HT1080 (cell line): ENCODE measurements around the gene RAF1. TPM values are rescaled to one million over a fixed set of nuclear protein-coding genes. Genes with fewer than 3 reads are reported as not detected.
"Not testable (repeated sequence)": the region's sequence is repeated elsewhere in the genome, so short reads cannot be mapped to it uniquely, and the experiment has no call there.

Experiments
- DNase-seq: peaks from one replicate; pipeline ENCODE4 v3.0.0-alpha.2; 2015; ENCODE audit warnings: low read depth
- total RNA-seq: library from RNA; depleted of rRNA; stranded (reverse); fragments of >200 nt; shearing (Covaris generic); gene quantifications from 2 replicates; pipeline ENCODE4 v1.2.3, GENCODE V29; 2014

The RAF1 gene
- total RNA-seq, 1 experiment from 2014 or later: 111 TPM

DNA sequence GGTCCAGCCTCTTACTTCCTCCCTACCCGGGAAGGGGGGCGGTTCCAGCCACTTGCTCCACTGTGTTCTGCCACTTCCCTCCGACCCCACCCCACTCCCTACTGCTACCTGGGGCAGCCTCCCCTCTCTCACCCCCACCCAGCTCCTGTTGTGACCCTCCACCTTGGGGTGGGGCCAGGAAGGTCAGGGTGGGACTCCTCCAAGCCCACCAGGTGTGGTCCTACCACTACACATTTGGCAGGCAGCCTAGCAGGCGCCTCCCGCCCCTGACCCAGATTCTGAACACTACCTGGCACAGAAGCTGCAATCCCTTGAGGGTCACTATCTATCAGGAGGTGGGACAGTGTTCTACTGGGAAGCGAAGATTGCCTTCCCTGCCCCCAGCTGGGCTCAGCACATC lies 13.7 kb upstream of the RAF1 start:
- no peak for DNase-seq

GRCh38 chr3:12675115-12675810 lies 11.3 kb upstream of the RAF1 start:
- no peak for DNase-seq

- DNase-seq: not testable (repeated sequence)
These were observed 10.2 kb upstream of the RAF1 start for GRCh38 chr3:12673956-12674736.

DNA sequence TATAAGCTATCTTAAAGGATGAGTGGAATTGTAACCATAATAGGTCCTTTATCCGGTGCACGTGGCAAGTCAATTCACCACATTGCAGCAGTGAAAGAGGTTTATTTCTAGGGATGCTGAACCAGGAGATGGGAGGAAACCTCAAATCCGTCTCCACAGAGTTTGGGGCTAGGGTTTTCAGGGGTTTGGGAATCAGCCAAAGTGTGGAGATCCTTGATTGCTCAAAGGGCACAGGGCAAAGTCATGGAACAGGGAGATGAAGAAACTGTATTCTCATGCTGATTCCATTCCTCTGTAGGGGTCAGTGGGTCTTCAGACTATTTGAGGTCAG lies 7.2 kb upstream of the RAF1 start:
- no peak for DNase-seq

DNA sequence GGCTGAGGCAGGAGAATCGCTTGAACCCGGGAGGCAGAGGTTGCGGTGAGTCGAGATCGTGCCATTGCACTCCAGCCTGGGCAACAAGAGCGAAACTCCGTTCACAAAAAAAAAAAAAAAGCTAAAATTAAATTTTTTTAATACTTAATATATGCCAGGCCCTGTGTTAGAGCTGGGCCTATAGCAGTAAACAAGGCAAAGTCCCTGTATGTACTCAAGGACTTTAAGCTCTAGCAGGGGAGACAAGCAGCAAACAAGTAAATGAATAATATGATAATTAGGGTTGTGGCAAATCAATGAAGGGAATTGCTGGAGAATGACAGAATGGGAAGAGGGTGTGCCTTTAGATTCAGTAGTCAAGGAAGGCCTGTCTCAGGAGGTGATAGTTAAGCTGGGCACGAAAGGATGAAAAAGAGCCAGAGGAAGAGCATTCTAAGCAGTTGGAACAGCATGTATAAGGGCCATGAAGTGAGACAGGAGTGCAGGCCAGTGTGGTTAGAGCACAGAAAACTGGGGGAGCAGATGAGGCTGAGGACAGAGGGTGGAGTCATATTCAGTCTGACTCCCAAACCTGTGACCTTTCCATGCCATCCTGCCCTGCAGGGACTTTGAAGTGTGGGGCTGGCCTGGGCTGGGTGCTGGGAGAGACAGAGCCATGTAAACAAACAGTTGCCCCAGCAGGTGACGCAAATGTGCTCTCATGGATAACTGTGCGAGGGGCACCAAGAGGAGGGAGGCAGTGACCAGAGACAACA lies 6.6 kb upstream of the RAF1 start:
- DNase-seq: no peak

- DNase-seq: peak; percentile 23
These were observed 449 bp downstream of the RAF1 start for GRCh38 chr3:12663401-12663935.

- peak; percentile 28 for DNase-seq
These were observed 1.1 kb downstream of the RAF1 start for GRCh38 chr3:12662593-12663400.

GRCh38 chr3:12661926-12662592 lies 1.9 kb downstream of the RAF1 start:
- DNase-seq: no peak

GRCh38 chr3:12661375-12661774 lies 2.5 kb downstream of the RAF1 start:
- not testable (repeated sequence) for DNase-seq

GRCh38 chr3:12660196-12660595 lies 3.7 kb downstream of the RAF1 start:
- DNase-seq: no peak

- DNase-seq: no peak
These were observed 4.5 kb downstream of the RAF1 start for GRCh38 chr3:12659316-12660015.

GRCh38 chr3:12658593-12659058 lies 5.3 kb downstream of the RAF1 start:
- peak; percentile 14 for DNase-seq

DNA sequence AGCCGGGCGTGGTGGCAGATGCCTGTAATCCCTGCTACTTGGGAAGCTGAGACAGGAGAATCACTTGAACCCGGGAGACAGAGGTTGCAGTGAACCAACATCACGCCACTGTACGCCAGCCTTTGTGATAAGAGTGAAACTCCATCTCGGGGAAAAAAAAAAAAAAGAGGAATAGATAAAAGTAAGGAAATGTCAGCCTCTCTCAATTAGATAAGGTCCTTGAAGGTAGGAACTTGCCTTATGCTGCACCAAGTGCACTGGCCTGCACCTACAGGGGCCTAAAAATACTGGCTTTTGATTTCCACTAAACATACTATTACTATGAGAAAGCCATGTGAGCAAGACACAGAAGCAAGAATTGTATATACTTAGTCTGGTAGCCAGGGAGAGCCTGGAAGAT lies 7.1 kb downstream of the RAF1 start:
- no peak for DNase-seq

DNA sequence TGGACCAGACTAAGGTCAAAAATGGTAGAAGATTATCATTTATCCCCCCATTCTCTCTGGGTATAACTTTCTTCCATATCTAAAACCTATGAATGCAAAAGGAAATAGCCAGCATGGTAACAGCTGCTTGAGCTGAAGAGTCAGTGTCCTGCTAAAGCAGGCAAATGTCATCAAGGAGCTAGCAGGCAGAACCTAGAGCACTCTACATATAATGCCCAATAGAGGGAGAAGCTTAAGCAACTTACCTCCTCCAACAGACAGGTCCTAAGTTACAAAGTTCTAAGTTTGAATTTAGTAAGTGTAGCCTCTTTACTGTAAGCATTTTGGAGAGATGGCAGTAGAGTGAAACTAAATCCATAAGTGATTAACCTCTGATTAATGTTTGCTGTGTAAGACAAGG lies 7.7 kb downstream of the RAF1 start:
- no peak for DNase-seq

DNA sequence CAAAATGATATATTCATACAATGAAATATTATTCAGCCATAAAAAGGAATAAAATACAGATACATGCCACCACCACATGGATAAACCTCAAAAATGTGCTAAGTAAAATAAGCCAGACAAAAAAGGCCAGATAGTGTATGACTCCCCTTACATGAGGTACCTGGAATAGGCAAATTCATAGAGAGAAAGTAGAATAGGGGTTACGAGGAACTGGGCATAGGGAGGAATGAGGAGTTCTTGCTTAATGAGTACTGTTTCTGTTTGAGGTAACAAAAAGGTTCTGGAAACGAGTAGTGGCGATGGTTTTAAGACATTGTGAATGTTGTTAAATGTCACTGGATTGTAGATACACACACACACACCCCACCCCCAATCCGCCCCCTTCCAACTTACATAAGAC lies 8.2 kb downstream of the RAF1 start:
- DNase-seq: no peak

DNA sequence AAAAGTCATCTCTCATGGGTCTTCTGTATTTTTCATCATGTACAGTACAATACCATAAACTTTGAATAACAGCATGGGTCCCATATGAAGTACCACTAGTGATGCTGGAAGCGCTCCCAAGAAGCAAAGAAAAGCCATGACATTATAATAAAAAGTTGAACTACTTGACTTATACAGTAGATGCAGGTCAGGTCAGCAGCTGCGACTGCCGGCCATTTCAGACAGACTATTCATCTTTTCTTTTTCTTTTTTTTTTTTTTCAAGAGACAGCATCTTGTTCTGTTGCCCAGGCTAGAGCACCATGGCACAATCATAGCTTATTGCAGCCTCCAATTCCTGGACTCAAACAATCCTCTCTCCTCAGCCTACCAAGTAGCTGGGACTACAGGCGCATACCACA lies 10.2 kb downstream of the RAF1 start:
- DNase-seq: no peak

GRCh38 chr3:12648384-12648959 lies 15.4 kb downstream of the RAF1 start:
- DNase-seq: no peak

- no peak for DNase-seq
These were observed 19.5 kb downstream of the RAF1 start for GRCh38 chr3:12644331-12644937.

DNA sequence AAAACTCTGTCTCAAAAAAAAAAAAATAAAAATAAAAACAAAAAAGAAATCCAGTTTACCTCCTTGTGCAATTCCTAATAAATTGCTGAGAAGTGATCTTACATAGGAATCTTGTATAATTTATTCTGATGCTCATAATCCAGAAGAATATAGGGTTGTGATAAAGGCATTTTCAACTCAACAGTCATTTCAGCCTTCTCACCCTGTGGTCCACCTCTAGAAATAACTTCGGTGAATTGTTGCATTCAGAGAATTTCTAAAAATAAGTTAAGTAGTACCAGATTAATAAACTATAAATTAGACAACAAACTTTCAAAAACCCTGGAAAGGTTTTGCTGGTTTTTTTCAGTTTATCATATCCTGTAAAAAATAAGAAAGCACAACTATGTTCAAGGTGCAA lies 20.2 kb downstream of the RAF1 start:
- no peak for DNase-seq
